Pancreas (tissue), 10 donors: ENCODE results near the gene RGS17. TPM values are rescaled to one million over a fixed set of nuclear protein-coding genes. Genes with fewer than 3 reads are reported as not detected.
A peak's percentile ranks its signal among the peaks of the same experiment; 100 is the strongest.

Source experiments
- ATAC-seq, 4 donors: fragments of 200-7000 bp; cut with Tn5 transposase; one replicate each; pipeline versions ENCODE4 v1.8.0 to v1.9.1; 2020; ENCODE audit warnings: mild to moderate bottlenecking in 4 of 4, moderate library complexity in 4 of 4
- DNase-seq, 6 donors: peaks; one replicate each; pipeline ENCODE4 v3.0.0-alpha.2; 2020
- FAIRE-seq: peaks from 2 replicates; lab custom pipeline; 2012; peaks lifted over from hg19 to GRCh38; lab: Jason Lieb, UNC
- H3K27ac ChIP-seq, 4 donors: fragments of 200-600 bp; sonication (generic); 1 replicate in 3 of 4; 2 replicates in 1 of 4; pipeline versions ENCODE4 v1.5.0 to v1.8.0; 2020
- H3K27me3 ChIP-seq, 4 donors: fragments of 200-600 bp; one replicate each; pipeline ENCODE4 v1.8.0; 2021
- H3K36me3 ChIP-seq, 3 donors: fragments of 200-600 bp; sonication (generic) in 1 of 3; one replicate each; pipeline versions ENCODE4 v1.5.0 to v1.8.0; 2020 to 2021
- H3K4me1 ChIP-seq, 3 donors: fragments of 200-600 bp; one replicate each; pipeline ENCODE4 v1.8.0; 2021
- H3K4me3 ChIP-seq, 4 donors: fragments of 200-600 bp; sonication (generic) in 2 of 4; one replicate each; pipeline versions ENCODE4 v1.5.0 to v1.8.0; 2020 to 2021
- H3K9me3 ChIP-seq, 4 donors: fragments of 200-600 bp; one replicate each; pipeline ENCODE4 v1.8.0; 2021
- WGBS, 2 donors: extraction: QIAGEN DNeasy Blood & Tissue Kit; methylation state at CpG; one replicate each; pipeline ENCODE4 v1.1.7; 2013; 5-methylcytosine and 5-hydroxymethylcytosine counted together
- intact Hi-C, 3 donors: fragments of 100-400 bp; cut with DNase I; formaldehyde crosslinking; loops; one replicate each; pipeline versions ENCODE4 v1.11.1 to v1.14.2; 2022
- polyA plus RNA-seq, 2 donors: library from polyadenylated mRNA; stranded (reverse); fragments of 200-250 nt; gene quantifications; one replicate each; pipeline ENCODE4 v1.2.3, GENCODE V29; 2013
- total RNA-seq, 6 donors: library from RNA; stranded (reverse); fragmentation: NEBNext Ultra II Directional in 4 of 6; extraction: Animal tissue kit (Norgen Biotek cat#: 25700) in 4 of 6; gene quantifications; one replicate each; pipeline versions ENCODE4 v1.2.1 to v1.2.4, GENCODE V29; 2021 to 2023
- TF ChIP-seq, protein P1 (sequence below), 4 donors: fragments of 200-600 bp; sonication (generic) in 3 of 4; IDR thresholded peaks; one replicate each; pipeline versions ENCODE4 v1.5.0 to v1.8.0; 2021; ENCODE audit warnings: antibody characterized with exemption in 4 of 4
- donor health status: healthy with polysubstance abuse.
- donor health status: DM: no; HTN: no; CAD: no; lungs with moderate emphysema.
- donor health status: DM: no; HTN: no; CAD: no.
- donor health status: control.
- donor health status: control.
- donor health status: Bipolar disorder and iron deficiency.
- donor health status: DM: yes; HTN: yes; CAD: no.
- donor health status: DM: no; HTN: no; CAD: no.
- donor health status: DM: no; HTN: no; CAD: no.
- donor health status: DM: yes; HTN: yes; CAD: no.

RGS17 gene
- total and polyA plus RNA-seq, 8 donors = 0.39 to 3.7 (median 1.1) TPM

- intact Hi-C loops = no loop called here
- DNase-seq (no peak), ATAC-seq (no peak), FAIRE-seq (no peak)
- no peaks in the 10 kb centered on the region for H3K27me3 ChIP-seq
- H3K36me3 ChIP-seq = no peaks in the 10 kb centered on the region
- H3K4me3 ChIP-seq = no peak overlapping the region
- 74 to 79% methylated on average over 4 of the region's 4 CpGs for WGBS, 2 donors
- no peak overlapping the region for H3K27ac ChIP-seq
- no peaks in the 10 kb centered on the region for H3K9me3 ChIP-seq
- H3K4me1 ChIP-seq = no peaks in the 10 kb centered on the region
- TF ChIP-seq, protein P1, sequence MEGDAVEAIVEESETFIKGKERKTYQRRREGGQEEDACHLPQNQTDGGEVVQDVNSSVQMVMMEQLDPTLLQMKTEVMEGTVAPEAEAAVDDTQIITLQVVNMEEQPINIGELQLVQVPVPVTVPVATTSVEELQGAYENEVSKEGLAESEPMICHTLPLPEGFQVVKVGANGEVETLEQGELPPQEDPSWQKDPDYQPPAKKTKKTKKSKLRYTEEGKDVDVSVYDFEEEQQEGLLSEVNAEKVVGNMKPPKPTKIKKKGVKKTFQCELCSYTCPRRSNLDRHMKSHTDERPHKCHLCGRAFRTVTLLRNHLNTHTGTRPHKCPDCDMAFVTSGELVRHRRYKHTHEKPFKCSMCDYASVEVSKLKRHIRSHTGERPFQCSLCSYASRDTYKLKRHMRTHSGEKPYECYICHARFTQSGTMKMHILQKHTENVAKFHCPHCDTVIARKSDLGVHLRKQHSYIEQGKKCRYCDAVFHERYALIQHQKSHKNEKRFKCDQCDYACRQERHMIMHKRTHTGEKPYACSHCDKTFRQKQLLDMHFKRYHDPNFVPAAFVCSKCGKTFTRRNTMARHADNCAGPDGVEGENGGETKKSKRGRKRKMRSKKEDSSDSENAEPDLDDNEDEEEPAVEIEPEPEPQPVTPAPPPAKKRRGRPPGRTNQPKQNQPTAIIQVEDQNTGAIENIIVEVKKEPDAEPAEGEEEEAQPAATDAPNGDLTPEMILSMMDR (IDR thresholded peaks at IDR 0.05) = no peak
Measured at GRCh38 chr6:153015094-153015640, 115.9 kb downstream of the RGS17 start.

DNA sequence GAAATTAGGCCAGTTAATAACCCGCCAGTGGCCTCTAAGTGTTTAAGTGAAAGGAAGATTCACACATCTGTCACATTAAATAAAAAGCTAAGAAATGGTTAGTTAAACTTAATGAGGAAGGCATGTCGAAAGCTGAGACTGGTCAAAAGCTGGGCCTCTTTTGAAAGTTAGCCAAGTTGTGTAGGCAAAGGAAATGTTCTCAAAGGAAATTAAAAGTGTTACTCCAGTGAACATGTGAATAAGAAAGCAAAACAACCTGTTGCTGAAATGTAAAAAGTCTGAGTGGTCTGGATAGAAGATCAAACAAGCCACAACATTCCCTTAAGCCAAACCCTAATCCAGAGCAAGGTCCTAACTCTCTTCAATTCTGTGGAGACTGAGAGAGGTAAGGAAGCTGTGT lies 117.6 kb downstream of the RGS17 start:
- TF ChIP-seq, protein P1 (IDR thresholded peaks at IDR 0.05) = no peak
- no peaks in the 10 kb centered on the region for H3K27me3 ChIP-seq
- no peak for ATAC-seq
- H3K4me3 ChIP-seq = no peak overlapping the region
- intact Hi-C loops = no loop called here
- 73 to 81% methylated on average over 2 of the region's 2 CpGs for WGBS, 2 donors
- H3K4me1 ChIP-seq = no peaks in the 10 kb centered on the region
- H3K27ac ChIP-seq = no peak overlapping the region
- H3K9me3 ChIP-seq = no peaks in the 10 kb centered on the region
- no peak for FAIRE-seq
- no peak for DNase-seq
- no peaks in the 10 kb centered on the region for H3K36me3 ChIP-seq

- no peak overlapping the region for H3K27ac ChIP-seq
- DNase-seq (no peak), ATAC-seq (no peak), FAIRE-seq (no peak)
- TF ChIP-seq, protein P1 (IDR thresholded peaks at IDR 0.05) = no peak
- H3K4me3 ChIP-seq = no peak overlapping the region
- intact Hi-C loops = no loop called here
- H3K36me3 ChIP-seq = no peaks in the 10 kb centered on the region
- no peaks in the 10 kb centered on the region for H3K9me3 ChIP-seq
- no peaks in the 10 kb centered on the region for H3K4me1 ChIP-seq
- no peaks in the 10 kb centered on the region for H3K27me3 ChIP-seq
- 83 to 92% methylated on average over 6 of the region's 6 CpGs for WGBS, 2 donors
Measured at GRCh38 chr6:153012856-153013255, 118.2 kb downstream of the RGS17 start.

DNA sequence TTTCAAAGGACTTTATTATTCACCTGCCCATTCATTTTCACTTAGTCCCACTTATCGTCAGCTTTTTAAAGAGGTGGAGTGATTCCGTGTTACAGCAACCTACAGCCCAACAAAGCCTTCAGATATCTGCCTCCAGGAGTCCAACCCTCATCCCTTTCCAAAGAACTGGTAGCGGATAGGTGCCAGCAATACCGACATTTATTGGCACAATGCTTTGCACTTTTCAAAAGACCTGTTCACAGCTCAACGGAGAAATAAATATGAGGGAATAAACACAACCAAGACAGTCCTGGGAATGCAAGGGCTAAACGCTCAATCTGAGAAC lies 127.8 kb downstream of the RGS17 start:
- ATAC-seq (peak; percentile 7 to 32 (median 20)), FAIRE-seq (no peak), DNase-seq (no peak)
- Histone ChIP-seq H3K9me3 (no peaks in the 10 kb centered on the region), H3K27me3 (no peaks in the 10 kb centered on the region), H3K36me3 (no peaks in the 10 kb centered on the region), H3K27ac (peak overlapping the region; percentile 48 to 86 (median 68)), H3K4me1 (peaks cover 4 to 32% (median 31%) of the 10 kb centered on the region in 3 donors), H3K4me3 (peak overlapping the region; percentile 57 to 92 (median 68))
- TF ChIP-seq, protein P1 (IDR thresholded peaks at IDR 0.05) = no peak
- WGBS, 2 donors = 1% methylated on average over 6 of the region's 6 CpGs
- intact Hi-C loops = no loop called here

DNA sequence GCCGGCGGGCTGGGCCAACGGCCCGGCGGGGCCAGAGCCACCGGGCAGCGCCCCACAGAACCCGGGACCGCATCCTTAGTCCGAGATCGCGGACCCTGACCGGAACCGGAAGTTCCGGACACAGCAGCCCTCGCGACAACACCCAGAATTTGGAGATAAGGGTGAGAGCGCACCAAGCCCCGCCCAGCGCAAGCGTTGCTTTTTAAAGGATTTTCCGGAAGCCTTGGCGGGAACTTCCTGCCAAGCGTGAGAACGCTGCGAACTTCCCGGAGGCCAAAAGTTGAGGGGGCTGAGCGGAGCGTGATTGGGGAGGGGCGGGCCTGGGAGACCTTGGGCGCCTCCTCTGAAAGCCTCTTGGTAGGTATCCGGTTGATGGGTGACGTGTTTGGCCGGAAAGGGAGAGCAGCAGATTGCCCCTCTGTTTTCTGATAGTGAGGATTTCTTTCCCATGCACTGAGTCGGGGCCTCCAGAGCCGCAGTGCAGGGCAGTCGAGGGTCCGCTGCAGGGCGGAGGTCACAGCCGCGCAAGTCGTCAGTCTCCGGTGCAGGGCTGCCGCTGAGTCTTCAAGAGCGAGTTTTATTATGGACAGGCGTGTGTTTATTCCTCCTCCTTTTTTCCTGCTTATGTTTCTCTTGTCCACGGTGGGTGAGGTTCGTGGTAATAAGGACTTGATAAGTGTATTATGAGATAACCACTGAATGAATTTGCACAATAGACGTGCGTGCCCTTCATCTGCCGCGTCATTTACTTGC lies 128.3 kb downstream of the RGS17 start, which contains the start of gene MTRF1L:
TSS of gene MTRF1L (minus strand) at position 97 of the 753 bp plus-strand sequence. CDS start at position 73, 24 bp downstream.
- DNase-seq (peak; percentile 89 to 94 (median 92)), FAIRE-seq (peak; percentile 63), ATAC-seq (peak; percentile 97 to 99 (median 98))
- no peaks in the 10 kb centered on the region for H3K36me3 ChIP-seq
- no peaks in the 10 kb centered on the region for H3K9me3 ChIP-seq
- H3K4me3 ChIP-seq = peak within 1 kb of the TSS; percentile 57 to 92 (median 68)
- H3K4me1 ChIP-seq = peaks cover 4 to 32% (median 31%) of the 10 kb centered on the region in 3 donors
- H3K27ac ChIP-seq = peak within 1 kb of the TSS; percentile 48 to 86 (median 68)
- no peaks in the 10 kb centered on the region for H3K27me3 ChIP-seq
- intact Hi-C loops = no loop called here
- TF ChIP-seq, protein P1 (IDR thresholded peaks at IDR 0.05) = no peak
- 0 to 1% methylated on average over 50 to 52 of the region's 52 CpGs for WGBS, 2 donors
